ENCODE measurements around the gene CD7. TPM values are rescaled to one million over a fixed set of nuclear protein-coding genes. Genes with fewer than 3 reads are reported as not detected.
A peak's percentile ranks its signal among the peaks of the same experiment; 100 is the strongest.

Gene CD7
- total RNA-seq, 2 experiments from 2014 or later, result not detected

DNA sequence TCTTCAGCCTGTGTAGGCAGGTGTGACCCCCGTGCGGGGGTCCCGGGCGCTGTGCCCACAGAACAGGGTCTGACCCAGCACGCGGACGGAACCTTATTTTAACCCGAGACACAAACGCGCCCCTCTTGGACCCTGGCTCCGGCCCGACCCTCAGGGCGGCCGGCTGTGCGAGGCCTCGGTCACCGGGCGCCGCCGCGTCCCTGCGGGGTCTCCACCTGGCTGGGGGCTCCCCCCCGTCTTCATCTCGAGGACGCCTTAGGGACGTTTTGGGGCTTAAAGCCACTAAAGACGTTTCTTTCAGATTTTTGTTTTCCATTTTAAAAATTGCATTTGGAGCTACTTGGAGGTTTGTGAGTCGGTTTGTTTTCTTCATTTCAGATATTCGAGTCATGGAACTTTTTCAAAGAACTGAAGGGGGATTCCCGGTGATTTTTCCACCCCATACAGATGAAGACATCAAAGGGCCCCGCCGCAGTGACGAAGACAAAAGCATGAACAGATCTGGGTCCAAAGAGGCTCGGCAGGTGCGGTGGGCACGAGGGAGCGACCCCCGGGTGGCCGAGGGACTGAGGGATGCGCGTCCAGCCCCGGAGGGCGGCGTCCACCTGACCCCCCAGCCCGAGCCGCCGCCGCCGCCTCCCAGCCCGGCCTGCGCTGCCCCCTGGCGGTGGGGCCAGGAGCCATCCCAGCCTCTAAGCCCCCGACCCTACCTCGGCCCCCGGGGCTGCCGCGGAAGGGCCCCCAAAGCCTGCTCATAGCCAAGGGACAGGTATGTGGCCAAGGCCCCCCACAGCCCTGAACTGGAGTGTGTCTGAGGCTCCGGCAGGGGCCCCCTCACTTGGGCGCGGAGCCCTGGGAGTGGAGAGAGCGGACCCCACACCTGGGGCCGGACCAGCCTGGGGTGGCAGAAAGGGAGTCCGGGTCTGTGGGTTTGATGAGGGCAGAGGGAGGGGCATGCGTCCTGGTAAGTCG, 3.8 kb upstream of the CD7 start:
- ChIA-PET CTCF (ENCODE audit: unreplicated experiment) (no interaction called here), POLR2A (no interaction called here)
- Histone ChIP-seq H4K20me1 (ENCODE audit: insufficient read depth, low read length) (no peaks in the 10 kb centered on the region), H3K9me2 (ENCODE audit: insufficient read depth, low read length) (no peaks in the 10 kb centered on the region), H3K4me1 (ENCODE audit: insufficient read depth, low read length, poor library complexity, severe bottlenecking) (no peaks in the 10 kb centered on the region), H3K9me3 (ENCODE audit: low read length) (peaks cover 8% of the 10 kb centered on the region; the same call in 1 of the 2 replicates), H3K4me2 (ENCODE audit: low read length) (no peak overlapping the region), H3K27ac (ENCODE audit: low read depth, low read length, poor library complexity, severe bottlenecking) (no peak overlapping the region), H3K4me3 (ENCODE audit: low read depth, low read length, poor library complexity, severe bottlenecking) (no peak overlapping the region), H3K36me3 (ENCODE audit: insufficient read depth, low read length) (no peaks in the 10 kb centered on the region), H3K79me2 (ENCODE audit: insufficient read depth, low read depth, low read length) (no peaks in the 10 kb centered on the region), H2AFZ (ENCODE audit: low read length) (no peak overlapping the region)
- BruUV-seq (replicated peaks), result no TSS peak
- DNase-seq (ENCODE audit: low spot score), result peak; percentile 58
- intact Hi-C loops (cut with micrococcal nuclease; ENCODE audit: unreplicated experiment), result loop anchor here (1.0 kb wide), 1 partner anchor 85 kb away; no protein-coding TSS in a partner anchor
- peak; percentile 98 for TF ChIP-seq CTCF (conservative IDR thresholded peaks at IDR 0.05; ENCODE audit: low read length)
- no peak for TF ChIP-seq EZH2phosphoT487 (IDR thresholded peaks at IDR 0.05; ENCODE audit: borderline replicate concordance, low read depth, low read length)

DNA sequence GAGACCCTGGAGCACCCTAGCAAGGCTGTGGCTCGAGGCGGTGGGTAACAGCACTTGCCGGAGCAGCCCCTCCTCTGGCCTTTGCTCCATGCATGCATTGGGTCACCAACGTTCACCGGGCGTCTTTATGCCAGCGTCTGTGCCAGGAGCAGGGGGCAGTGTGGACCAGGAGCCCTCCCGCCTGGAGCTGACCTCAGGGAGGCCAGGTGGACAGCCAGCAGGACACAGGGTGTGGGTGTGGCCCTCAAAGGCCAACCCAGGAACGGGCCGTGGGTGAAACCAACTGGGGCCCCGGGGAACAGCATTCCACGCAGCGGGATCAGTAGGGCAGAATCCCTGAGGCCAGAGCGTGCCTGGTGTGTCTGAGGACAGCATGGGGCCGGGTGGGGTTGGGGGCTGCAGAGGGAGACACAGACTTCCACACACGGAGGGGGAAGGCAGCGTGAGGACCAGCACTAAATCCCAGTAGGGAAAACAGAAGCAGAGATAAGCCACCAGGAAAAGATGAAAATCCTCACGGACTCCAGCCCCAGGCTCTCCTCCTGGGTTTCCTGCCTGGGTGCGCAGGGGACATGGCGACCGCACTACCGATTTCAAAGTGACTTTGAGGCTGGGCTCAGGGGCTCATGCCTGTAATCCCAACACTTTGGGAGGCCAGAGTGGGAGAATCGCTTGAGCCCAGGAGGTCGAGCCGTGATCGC, 2.9 kb upstream of the CD7 start:
- H3K9me3 ChIP-seq (ENCODE audit: low read length), result peaks cover 8% of the 10 kb centered on the region; the same call in 1 of the 2 replicates
- no peaks in the 10 kb centered on the region for H4K20me1 ChIP-seq (ENCODE audit: insufficient read depth, low read length)
- no peak overlapping the region for H3K4me2 ChIP-seq (ENCODE audit: low read length)
- H3K9me2 ChIP-seq (ENCODE audit: insufficient read depth, low read length), result no peaks in the 10 kb centered on the region
- no peak for DNase-seq (ENCODE audit: low spot score)
- no peak overlapping the region for H3K4me3 ChIP-seq (ENCODE audit: low read depth, low read length, poor library complexity, severe bottlenecking)
- no peak overlapping the region for H2AFZ ChIP-seq (ENCODE audit: low read length)
- POLR2A ChIA-PET, result no interaction called here
- BruUV-seq (replicated peaks), result no TSS peak
- CTCF ChIA-PET (ENCODE audit: unreplicated experiment), result no interaction called here
- no peaks in the 10 kb centered on the region for H3K79me2 ChIP-seq (ENCODE audit: insufficient read depth, low read depth, low read length)
- H3K36me3 ChIP-seq (ENCODE audit: insufficient read depth, low read length), result no peaks in the 10 kb centered on the region
- H3K4me1 ChIP-seq (ENCODE audit: insufficient read depth, low read length, poor library complexity, severe bottlenecking), result no peaks in the 10 kb centered on the region
- intact Hi-C loops (cut with micrococcal nuclease; ENCODE audit: unreplicated experiment), result no loop called here
- no peak overlapping the region for H3K27ac ChIP-seq (ENCODE audit: low read depth, low read length, poor library complexity, severe bottlenecking)
- TF ChIP-seq EZH2phosphoT487 (IDR thresholded peaks at IDR 0.05; ENCODE audit: borderline replicate concordance, low read depth, low read length), result no peak
- TF ChIP-seq CTCF (conservative IDR thresholded peaks at IDR 0.05; ENCODE audit: low read length), result no peak

All from OCI-LY7 (cell line).